DOHH2 (cell line): ENCODE data around the gene H6PD.

ENCODE experiments used
- CTCF ChIP-seq: fragments of 200-600 bp; sonication (generic); IDR thresholded peaks from one replicate; pipeline ENCODE4 v1.5.1; 2014; ENCODE audit warnings: antibody characterized with exemption, mild to moderate bottlenecking, low read depth, low read length; ENCODE audit not compliant: poor library complexity, severe bottlenecking
- EZH2phosphoT487 ChIP-seq: fragments of 200-600 bp; sonication (generic); IDR thresholded peaks from 2 replicates; pipeline ENCODE4 v1.6.1; 2017; ENCODE audit warnings: borderline replicate concordance, mild to moderate bottlenecking, antibody characterized with exemption, low read length, moderate library complexity, mixed read lengths

- TF ChIP-seq CTCF, result no peak
- no peak for TF ChIP-seq EZH2phosphoT487
Observed at GRCh38 chr1:9250411-9251381, 16.1 kb downstream of the H6PD start.
